ENCODE results near the gene GNMT. TPM values are rescaled to one million over a fixed set of nuclear protein-coding genes. Genes with fewer than 3 reads are reported as not detected.
A peak's percentile ranks its signal among the peaks of the same experiment; 100 is the strongest.
"Not testable (repeated sequence)": the region's sequence is repeated elsewhere in the genome, so short reads cannot be mapped to it uniquely, and the experiment has no call there.

GNMT gene
- total and polyA plus RNA-seq, 5 donors, result 0.43 to 5.8 (median 0.88) TPM

GRCh38 chr6:42929821-42930360, 30.7 kb upstream of the GNMT start:
- 2% methylated on average over 16 of the region's 16 CpGs for WGBS
- Histone ChIP-seq H3K4me1 (ENCODE audit: control insufficient read depth, insufficient read depth, low read length) (no peaks in the 10 kb centered on the region), H3K4me3 (ENCODE audit: low read length) (peak overlapping the region; percentile 38), H3K27me3 (ENCODE audit: control insufficient read depth, insufficient read depth) (no peaks in the 10 kb centered on the region), H3K9me3 (ENCODE audit: control insufficient read depth, low read length) (no peaks in the 10 kb centered on the region), H3K27ac (ENCODE audit: low read length) (peak overlapping the region; percentile 81)
- intact Hi-C loops (cut with DNase I), result no loop called here
- ATAC-seq (peak; percentile 2 to 15), DNase-seq (peak in 1 of 3 donors; percentile 25)

GRCh38 chr6:42932412-42932811, 28.1 kb upstream of the GNMT start:
- intact Hi-C loops (cut with DNase I), result no loop called here
- Histone ChIP-seq H3K4me1 (ENCODE audit: control insufficient read depth, insufficient read depth, low read length) (no peaks in the 10 kb centered on the region), H3K27ac (ENCODE audit: low read length) (no peak overlapping the region), H3K9me3 (ENCODE audit: control insufficient read depth, low read length) (no peaks in the 10 kb centered on the region), H3K4me3 (ENCODE audit: low read length) (no peak overlapping the region), H3K27me3 (ENCODE audit: control insufficient read depth, insufficient read depth) (no peaks in the 10 kb centered on the region)
- DNase-seq, result no peak
- ATAC-seq, result no peak
- 90% methylated on average over 3 of the region's 3 CpGs for WGBS

GRCh38 chr6:42933205-42933604, 27.3 kb upstream of the GNMT start:
- Histone ChIP-seq H3K4me3 (ENCODE audit: low read length) (no peak overlapping the region), H3K4me1 (ENCODE audit: control insufficient read depth, insufficient read depth, low read length) (no peaks in the 10 kb centered on the region), H3K27me3 (ENCODE audit: control insufficient read depth, insufficient read depth) (no peaks in the 10 kb centered on the region), H3K9me3 (ENCODE audit: control insufficient read depth, low read length) (no peaks in the 10 kb centered on the region), H3K27ac (ENCODE audit: low read length) (no peak overlapping the region)
- ATAC-seq (no peak), DNase-seq (no peak)
- intact Hi-C loops (cut with DNase I), result no loop called here
- 45% methylated on average over 3 of the region's 3 CpGs for WGBS

- H3K9me3 ChIP-seq (ENCODE audit: control insufficient read depth, low read length), result no peaks in the 10 kb centered on the region
- no peak for ATAC-seq
- no peak overlapping the region for H3K4me3 ChIP-seq (ENCODE audit: low read length)
- no peak for DNase-seq
- no peak overlapping the region for H3K27ac ChIP-seq (ENCODE audit: low read length)
- H3K4me1 ChIP-seq (ENCODE audit: control insufficient read depth, insufficient read depth, low read length), result no peaks in the 10 kb centered on the region
- intact Hi-C loops (cut with DNase I), result no loop called here
- WGBS, result 83% methylated on average over 7 of the region's 7 CpGs
- H3K27me3 ChIP-seq (ENCODE audit: control insufficient read depth, insufficient read depth), result no peaks in the 10 kb centered on the region
Measured at GRCh38 chr6:42935322-42935721, 25.2 kb upstream of the GNMT start.

- Histone ChIP-seq H3K27ac (ENCODE audit: low read length) (no peak overlapping the region), H3K4me1 (ENCODE audit: control insufficient read depth, insufficient read depth, low read length) (no peaks in the 10 kb centered on the region), H3K4me3 (ENCODE audit: low read length) (no peak overlapping the region), H3K9me3 (ENCODE audit: control insufficient read depth, low read length) (no peaks in the 10 kb centered on the region), H3K27me3 (ENCODE audit: control insufficient read depth, insufficient read depth) (no peaks in the 10 kb centered on the region)
- DNase-seq (no peak), ATAC-seq (no peak)
- intact Hi-C loops (cut with DNase I), result no loop called here
- 96% methylated on average over 11 of the region's 11 CpGs for WGBS
Measured at GRCh38 chr6:42936398-42936797, 24.2 kb upstream of the GNMT start.

- H3K9me3 ChIP-seq (ENCODE audit: control insufficient read depth, low read length), result no peaks in the 10 kb centered on the region
- no peak overlapping the region for H3K4me3 ChIP-seq (ENCODE audit: low read length)
- H3K4me1 ChIP-seq (ENCODE audit: control insufficient read depth, insufficient read depth, low read length), result no peaks in the 10 kb centered on the region
- 93% methylated on average over 13 of the region's 13 CpGs for WGBS
- no peak overlapping the region for H3K27ac ChIP-seq (ENCODE audit: low read length)
- H3K27me3 ChIP-seq (ENCODE audit: control insufficient read depth, insufficient read depth), result no peaks in the 10 kb centered on the region
- intact Hi-C loops (cut with DNase I), result no loop called here
- ATAC-seq, result no peak
- DNase-seq, result peak in 1 of 3 donors; percentile 18
Measured at GRCh38 chr6:42937548-42938427, 22.8 kb upstream of the GNMT start.

GRCh38 chr6:42938428-42938796, 22.1 kb upstream of the GNMT start:
- DNase-seq (peak in 1 of 3 donors; percentile 11), ATAC-seq (no peak)
- no peaks in the 10 kb centered on the region for H3K27me3 ChIP-seq (ENCODE audit: control insufficient read depth, insufficient read depth)
- no peaks in the 10 kb centered on the region for H3K4me1 ChIP-seq (ENCODE audit: control insufficient read depth, insufficient read depth, low read length)
- H3K27ac ChIP-seq (ENCODE audit: low read length), result no peak overlapping the region
- H3K4me3 ChIP-seq (ENCODE audit: low read length), result no peak overlapping the region
- H3K9me3 ChIP-seq (ENCODE audit: control insufficient read depth, low read length), result no peaks in the 10 kb centered on the region
- intact Hi-C loops (cut with DNase I), result no loop called here
- WGBS, result 86% methylated on average over 5 of the region's 5 CpGs

- WGBS, result 82% methylated on average over 9 of the region's 9 CpGs
- Histone ChIP-seq H3K27ac (ENCODE audit: low read length) (no peak overlapping the region), H3K9me3 (ENCODE audit: control insufficient read depth, low read length) (no peaks in the 10 kb centered on the region), H3K27me3 (ENCODE audit: control insufficient read depth, insufficient read depth) (no peaks in the 10 kb centered on the region), H3K4me1 (ENCODE audit: control insufficient read depth, insufficient read depth, low read length) (no peaks in the 10 kb centered on the region), H3K4me3 (ENCODE audit: low read length) (no peak overlapping the region)
- ATAC-seq (peak; percentile 31 to 34), DNase-seq (peak in 1 of 3 donors; percentile 28)
- intact Hi-C loops (cut with DNase I), result no loop called here
Measured at GRCh38 chr6:42938987-42939809, 21.4 kb upstream of the GNMT start.

- H3K4me1 ChIP-seq (ENCODE audit: control insufficient read depth, insufficient read depth, low read length), result no peaks in the 10 kb centered on the region
- H3K9me3 ChIP-seq (ENCODE audit: control insufficient read depth, low read length), result no peaks in the 10 kb centered on the region
- no peak overlapping the region for H3K27ac ChIP-seq (ENCODE audit: low read length)
- ATAC-seq, result no peak
- H3K27me3 ChIP-seq (ENCODE audit: control insufficient read depth, insufficient read depth), result no peaks in the 10 kb centered on the region
- WGBS, result 73% methylated on average over 4 of the region's 4 CpGs
- no peak for DNase-seq
- H3K4me3 ChIP-seq (ENCODE audit: low read length), result no peak overlapping the region
- intact Hi-C loops (cut with DNase I), result no loop called here
Measured at GRCh38 chr6:42939810-42940167, 20.8 kb upstream of the GNMT start.

- WGBS, result 93% methylated on average over 6 of the region's 6 CpGs
- intact Hi-C loops (cut with DNase I), result no loop called here
- peak in 1 of 2 donors; percentile 12 for ATAC-seq
Measured at GRCh38 chr6:42940493-42941045, 20.0 kb upstream of the GNMT start.

GRCh38 chr6:42941356-42941755, 19.2 kb upstream of the GNMT start:
- intact Hi-C loops (cut with DNase I); H3K4me3 ChIP-seq (ENCODE audit: low read length); DNase-seq; H3K4me1 ChIP-seq (ENCODE audit: control insufficient read depth, insufficient read depth, low read length); H3K27ac ChIP-seq (ENCODE audit: low read length); H3K27me3 ChIP-seq (ENCODE audit: control insufficient read depth, insufficient read depth); ATAC-seq; H3K9me3 ChIP-seq (ENCODE audit: control insufficient read depth, low read length): not testable (repeated sequence)
- 98% methylated on average over 5 of the region's 5 CpGs for WGBS

More at GRCh38 chr6:42940493-42941045, 20.0 kb upstream of the GNMT start:
- Histone ChIP-seq H3K4me1 (ENCODE audit: control insufficient read depth, insufficient read depth, low read length) (no peaks in the 10 kb centered on the region), H3K4me3 (ENCODE audit: low read length) (no peak overlapping the region), H3K27ac (ENCODE audit: low read length) (no peak overlapping the region), H3K27me3 (ENCODE audit: control insufficient read depth, insufficient read depth) (no peaks in the 10 kb centered on the region), H3K9me3 (ENCODE audit: control insufficient read depth, low read length) (no peaks in the 10 kb centered on the region)
- DNase-seq, result peak in 1 of 3 donors; percentile 16
